ENCODE data around the gene OSBPL5.
"Not testable (repeated sequence)": the region's sequence is repeated elsewhere in the genome, so short reads cannot be mapped to it uniquely, and the experiment has no call there.

The OSBPL5 gene

GRCh38 chr11:3080104-3080503, 85.0 kb downstream of the OSBPL5 start:
- FAIRE-seq = no peak

- FAIRE-seq = no peak
Observed at GRCh38 chr11:3077846-3078440, 87.2 kb downstream of the OSBPL5 start.

GRCh38 chr11:3077189-3077836, 87.8 kb downstream of the OSBPL5 start:
- no peak for FAIRE-seq

GRCh38 chr11:3074912-3075589, 90.1 kb downstream of the OSBPL5 start:
- no peak for FAIRE-seq

DNA sequence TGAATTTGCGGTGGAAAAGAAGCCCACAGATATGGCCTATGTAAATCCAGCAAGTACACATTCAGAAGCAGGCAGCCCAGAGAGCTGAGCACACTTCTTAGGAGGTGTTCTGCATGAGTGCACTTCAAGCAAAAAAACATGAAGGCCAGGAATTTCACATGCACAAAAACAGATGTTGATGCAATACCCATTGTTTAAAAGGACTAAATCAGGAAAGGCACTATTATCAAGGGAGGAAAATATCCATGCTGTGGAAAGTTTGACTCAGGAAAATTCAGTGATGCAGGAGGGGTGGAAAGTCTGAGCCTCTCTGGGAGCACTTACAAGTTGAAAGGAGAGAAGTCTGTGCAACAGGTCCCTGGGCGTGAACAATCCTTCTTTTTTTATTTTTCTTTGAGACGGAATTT, 92.1 kb downstream of the OSBPL5 start:
- no peak for FAIRE-seq

DNA sequence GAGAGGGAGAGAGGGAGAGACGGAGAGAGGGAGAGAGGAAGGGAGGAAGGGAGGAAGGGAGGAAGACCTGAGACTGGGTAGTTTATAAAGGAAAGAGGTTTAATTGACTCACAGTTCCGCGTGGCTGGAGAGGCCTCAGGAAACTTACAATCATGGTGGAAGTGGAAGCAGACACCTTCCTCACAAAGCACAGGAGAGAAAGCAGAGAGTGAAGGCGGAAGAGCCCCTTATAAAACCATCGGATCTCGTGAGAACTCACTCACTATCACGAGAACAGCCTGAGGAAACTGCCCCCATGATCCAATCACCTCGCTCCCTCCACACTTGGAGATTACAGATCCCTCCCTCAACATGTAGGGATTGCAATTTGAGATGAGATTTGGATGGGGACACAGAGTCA, 95.7 kb downstream of the OSBPL5 start:
- FAIRE-seq = no peak

GRCh38 chr11:3066308-3066707, 98.8 kb downstream of the OSBPL5 start:
- FAIRE-seq = not testable (repeated sequence)

GRCh38 chr11:3064709-3065108, 100.4 kb downstream of the OSBPL5 start:
- FAIRE-seq = not testable (repeated sequence)

GRCh38 chr11:3063876-3064275, 101.2 kb downstream of the OSBPL5 start:
- FAIRE-seq = not testable (repeated sequence)

DNA sequence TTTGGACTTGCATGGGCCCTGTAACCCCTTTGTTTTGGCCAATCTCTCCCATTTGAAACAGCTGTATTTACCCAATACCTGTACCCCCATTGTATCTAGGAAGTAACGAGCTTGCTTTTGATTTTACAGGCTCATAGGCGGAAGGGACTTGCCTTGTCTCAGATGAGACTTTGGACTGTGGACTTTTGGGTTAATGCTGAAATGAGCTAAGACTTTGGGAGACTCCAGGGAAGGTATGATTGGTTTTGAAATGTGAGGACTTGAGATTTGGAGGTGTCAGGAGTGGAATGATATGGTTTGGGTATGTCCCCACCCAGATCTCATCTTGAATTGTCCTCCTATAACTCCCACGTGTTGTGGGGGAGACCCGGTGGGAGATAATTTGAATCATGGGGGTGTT, 101.7 kb downstream of the OSBPL5 start:
- FAIRE-seq = not testable (repeated sequence)

GRCh38 chr11:3060436-3061025, 104.6 kb downstream of the OSBPL5 start:
- FAIRE-seq = no peak

- FAIRE-seq = no peak
Observed at GRCh38 chr11:3058753-3059664, 106.1 kb downstream of the OSBPL5 start.

GRCh38 chr11:3057069-3057963, 107.8 kb downstream of the OSBPL5 start, which contains the start of gene CARS1:
Gene CARS1 (minus strand): TSS chr11:3057423. CDS start chr11:3057367, 56 bp downstream.
- no peak for FAIRE-seq

- FAIRE-seq = no peak
Observed at GRCh38 chr11:3056296-3057068, 108.6 kb downstream of the OSBPL5 start.

DNA sequence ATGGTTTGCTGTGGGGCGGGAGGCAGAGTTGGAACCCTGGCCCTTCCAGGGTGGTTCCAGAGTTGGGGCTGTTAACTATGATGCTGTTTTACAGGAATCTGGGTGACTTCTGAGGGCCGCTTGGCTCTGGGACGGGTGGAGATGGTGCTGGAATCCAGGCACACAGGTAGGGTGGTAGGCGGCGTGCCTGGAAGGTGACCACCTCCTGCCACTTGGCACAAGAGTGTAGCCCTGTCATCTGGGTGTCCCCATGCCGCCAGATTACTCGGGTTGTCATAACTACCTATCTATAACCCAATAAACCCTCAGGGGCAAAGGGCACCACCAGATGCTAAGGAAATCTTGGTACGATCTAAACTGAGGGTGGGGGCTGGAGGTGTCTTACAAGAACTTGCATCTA, 109.2 kb downstream of the OSBPL5 start:
- no peak for FAIRE-seq

DNA sequence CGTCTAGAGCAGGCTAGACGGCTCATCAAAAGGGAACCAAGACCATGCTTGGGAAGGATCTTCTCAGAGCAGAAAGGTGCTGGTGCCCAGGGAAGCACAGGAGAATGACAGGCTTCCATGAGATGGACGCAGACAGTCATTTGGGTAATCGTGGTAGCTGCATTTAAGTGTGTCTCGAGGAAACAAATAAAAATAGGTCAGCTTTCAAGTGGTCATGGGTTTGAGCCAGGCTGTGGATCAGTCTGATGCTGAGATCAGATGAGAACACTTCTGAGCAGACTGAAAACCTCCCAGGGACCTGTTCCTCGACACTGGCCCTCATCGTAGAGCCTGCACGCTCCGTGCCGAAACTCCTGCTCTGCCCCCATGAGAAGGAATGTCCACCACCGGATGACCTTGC, 112.5 kb downstream of the OSBPL5 start:
- no peak for FAIRE-seq

- no peak for FAIRE-seq
Observed at GRCh38 chr11:3052109-3052479, 113.0 kb downstream of the OSBPL5 start.

- FAIRE-seq = no peak
Observed at GRCh38 chr11:3051196-3052108, 113.7 kb downstream of the OSBPL5 start.

GRCh38 chr11:3050386-3051195, 114.5 kb downstream of the OSBPL5 start:
- no peak for FAIRE-seq

Measured in colon (tissue), 2 donors.